ENCODE results near the gene SGTA.

The SGTA gene

DNA sequence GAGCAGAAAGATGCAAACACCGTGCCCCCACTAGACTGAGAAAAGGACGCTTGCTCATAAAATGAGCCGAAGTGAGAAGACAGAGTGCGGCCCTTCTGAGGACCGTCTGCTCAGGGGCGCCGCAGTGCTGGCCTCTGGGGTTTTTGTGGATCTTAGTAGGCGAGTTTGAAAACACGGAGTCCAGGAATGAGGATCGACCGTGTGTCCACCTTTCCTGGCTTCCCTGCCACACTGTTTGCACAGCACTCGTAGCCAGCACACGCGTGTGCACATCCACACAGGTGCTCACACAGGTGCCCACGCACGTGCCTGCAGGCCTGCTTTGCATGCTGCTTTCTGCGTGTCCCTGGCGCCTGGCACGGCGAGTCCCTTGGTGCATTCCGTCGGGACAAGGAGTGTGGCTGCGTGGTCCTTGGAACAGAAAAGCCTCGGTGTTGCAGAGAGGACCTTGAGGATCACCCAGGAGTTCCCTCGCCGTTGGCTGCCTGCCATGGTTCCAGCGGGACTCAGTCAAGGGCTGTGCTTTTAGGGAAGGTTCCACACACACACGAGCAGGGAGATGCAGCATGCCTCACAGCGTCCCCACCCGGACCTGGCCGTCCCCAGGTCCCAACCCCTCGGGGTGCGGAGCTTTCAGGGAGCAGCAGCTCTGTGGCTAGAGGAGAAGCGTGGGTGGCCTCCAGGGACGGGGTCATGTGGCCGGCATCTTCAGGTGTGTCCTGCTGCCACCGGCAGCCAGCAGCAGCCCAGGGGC is 26.5 kb upstream of the SGTA start:
- no peak for DNase-seq (ENCODE audit: low read depth)

DNA sequence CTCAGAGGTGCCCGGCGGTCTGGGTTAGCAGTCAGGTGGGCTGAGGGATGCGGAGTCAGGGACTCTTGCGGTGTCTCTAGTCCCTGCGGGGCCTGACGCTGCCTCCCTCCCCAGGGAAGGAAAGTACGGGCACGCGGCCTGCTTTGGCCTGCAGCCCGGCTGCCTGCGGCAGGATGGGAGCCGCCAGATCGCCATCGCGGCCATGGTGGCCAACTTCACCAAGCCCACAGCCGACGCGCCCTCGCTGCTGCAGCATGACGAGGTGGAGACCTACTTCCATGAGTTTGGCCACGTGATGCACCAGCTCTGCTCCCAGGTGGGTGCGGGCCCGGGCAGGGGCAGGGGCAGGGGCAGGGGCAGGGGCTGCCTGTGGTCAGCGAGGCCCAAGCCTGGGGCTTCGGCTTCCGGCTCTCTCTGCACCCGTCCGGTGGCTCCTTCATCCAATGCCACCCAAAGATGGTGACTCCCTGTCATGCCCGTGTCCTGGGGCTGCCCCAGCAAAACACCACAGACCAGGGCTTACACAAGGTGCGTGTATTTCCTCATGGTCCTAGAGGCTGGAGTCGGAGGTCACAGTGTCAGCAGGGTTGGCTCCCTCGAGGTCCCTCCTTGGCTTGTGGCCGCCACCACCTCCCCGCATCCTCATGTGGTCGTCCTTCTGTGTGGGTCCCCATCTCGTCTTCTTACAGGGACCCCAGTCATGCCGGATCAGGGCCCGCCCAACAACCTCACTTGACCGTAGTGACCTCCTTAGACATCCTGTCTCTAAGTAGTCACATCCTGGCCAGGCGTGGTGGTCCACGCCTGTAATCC is 25.3 kb upstream of the SGTA start:
- no peak for DNase-seq (ENCODE audit: low read depth)

DNA sequence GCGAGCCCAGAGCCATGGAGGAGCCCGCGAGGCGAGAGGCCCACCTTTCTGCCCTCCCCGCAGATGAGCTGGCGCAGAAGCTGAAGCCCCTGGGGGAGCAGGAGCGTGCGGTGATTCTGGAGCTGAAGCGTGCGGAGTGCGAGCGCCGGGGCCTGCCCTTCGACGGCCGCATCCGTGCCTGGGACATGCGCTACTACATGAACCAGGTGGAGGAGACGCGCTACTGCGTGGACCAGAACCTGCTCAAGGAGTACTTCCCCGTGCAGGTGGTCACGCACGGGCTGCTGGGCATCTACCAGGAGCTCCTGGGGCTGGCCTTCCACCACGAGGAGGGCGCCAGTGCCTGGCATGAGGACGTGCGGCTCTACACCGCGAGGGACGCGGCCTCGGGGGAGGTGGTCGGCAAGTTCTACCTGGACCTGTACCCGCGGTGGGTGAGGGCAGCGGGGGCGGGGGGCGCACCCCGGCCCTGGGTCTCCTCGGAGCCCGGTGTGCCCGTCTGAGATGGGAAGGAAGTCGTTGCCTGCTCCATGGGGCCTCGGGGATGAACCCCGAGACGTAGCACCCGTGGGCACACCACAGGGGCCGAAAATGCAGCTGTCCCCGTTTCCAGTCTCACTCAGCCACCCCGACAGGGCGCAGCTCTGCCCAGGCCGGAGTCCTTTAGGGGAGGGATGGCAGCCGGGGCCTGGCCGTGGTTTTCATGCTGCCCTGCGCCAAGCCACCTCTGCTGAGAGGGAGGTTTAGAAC is 24.5 kb upstream of the SGTA start:
- DNase-seq (ENCODE audit: low read depth) = no peak

DNA sequence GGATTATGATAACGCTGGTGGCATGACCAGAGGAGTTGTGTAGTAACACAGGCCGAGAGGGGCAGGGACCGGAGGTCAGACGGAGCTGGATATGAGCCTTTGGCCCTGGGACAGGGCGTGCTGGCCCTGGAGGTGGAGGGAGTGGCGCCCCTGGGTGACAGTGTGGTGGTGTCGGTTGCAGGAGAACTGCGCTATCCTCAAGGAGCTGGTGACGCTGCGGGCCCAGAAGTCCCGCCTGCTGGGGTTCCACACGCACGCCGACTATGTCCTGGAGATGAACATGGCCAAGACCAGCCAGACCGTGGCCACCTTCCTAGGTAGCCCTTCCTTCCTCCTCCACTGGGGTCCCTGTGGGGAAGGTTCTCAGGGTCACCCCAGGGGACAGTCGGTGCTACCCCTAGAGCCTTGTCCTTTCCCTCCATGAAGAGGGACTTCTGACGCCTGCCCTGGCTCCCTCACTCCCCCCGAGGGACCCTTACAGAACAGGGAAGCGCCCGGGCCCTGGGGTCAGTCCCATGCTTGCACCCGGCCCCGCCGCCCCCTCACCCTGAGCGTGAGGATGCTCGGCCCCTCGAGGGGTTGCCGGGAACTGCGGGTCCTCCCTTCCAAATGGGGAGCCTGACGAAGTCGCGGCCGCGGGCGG is 23.8 kb upstream of the SGTA start:
- no peak for DNase-seq (ENCODE audit: low read depth)

DNA sequence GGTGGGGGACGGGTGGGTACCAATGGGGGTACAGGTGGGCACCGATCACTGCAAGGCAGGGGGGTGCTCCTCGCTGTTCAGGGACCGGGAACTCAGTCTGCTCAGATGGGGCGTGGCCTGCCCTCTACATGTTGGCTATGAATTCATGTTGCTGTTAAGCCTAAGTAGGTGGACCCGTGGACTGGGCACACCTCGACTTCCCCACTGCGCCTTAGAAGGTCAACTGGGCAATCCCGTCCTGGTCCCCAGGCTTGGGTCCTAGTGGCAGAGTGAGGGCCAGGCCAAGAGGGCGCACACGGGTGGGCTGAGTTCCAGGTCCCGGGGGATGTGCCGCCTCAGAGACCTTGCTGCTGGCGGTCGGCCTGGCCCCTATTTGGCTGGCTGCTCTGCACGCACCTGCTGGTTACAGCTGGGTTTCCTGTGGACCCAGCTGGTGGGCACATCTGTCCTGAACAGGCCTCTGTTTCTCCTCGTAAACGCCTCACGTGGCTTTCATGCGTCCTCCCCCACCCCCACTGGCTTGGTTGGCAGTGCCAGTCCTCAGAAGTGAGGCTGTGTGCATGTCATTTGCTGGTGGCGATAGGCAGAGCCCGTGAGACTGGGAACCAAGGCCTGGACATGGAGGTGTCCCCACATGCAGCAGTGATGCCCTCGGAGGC is 23.0 kb upstream of the SGTA start:
- no peak for DNase-seq (ENCODE audit: low read depth)

DNA sequence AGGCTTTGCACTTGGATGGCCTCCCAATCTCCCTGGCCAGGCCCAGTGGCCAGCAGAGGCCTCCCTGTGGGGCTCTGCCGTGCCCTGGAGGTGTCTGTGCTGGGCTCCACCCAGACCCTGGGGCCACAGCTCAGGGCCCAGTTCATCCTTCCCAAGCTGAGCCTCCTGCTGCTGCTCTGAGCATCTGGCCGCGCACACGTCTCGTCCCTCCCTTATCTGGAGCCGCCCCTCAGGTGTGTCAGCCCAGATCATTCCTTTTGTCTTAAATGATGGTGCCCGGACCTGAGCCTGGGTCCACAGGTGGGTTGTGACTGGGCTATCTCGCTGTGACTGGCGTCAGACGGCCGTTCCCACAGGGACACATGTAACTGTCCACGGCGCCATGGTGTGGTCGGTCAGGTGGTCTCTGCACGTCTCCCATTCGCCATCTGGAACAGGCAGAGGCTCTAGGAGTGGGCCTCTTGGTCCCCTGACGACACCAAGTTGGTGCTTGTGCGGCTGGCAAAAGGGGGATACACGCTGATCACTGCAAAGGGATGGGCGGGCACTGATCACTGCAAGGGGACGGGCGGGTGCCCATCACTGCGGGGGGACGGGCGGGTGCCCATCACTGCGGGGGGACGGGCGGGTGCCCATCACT is 22.3 kb upstream of the SGTA start:
- no peak for DNase-seq (ENCODE audit: low read depth)

DNA sequence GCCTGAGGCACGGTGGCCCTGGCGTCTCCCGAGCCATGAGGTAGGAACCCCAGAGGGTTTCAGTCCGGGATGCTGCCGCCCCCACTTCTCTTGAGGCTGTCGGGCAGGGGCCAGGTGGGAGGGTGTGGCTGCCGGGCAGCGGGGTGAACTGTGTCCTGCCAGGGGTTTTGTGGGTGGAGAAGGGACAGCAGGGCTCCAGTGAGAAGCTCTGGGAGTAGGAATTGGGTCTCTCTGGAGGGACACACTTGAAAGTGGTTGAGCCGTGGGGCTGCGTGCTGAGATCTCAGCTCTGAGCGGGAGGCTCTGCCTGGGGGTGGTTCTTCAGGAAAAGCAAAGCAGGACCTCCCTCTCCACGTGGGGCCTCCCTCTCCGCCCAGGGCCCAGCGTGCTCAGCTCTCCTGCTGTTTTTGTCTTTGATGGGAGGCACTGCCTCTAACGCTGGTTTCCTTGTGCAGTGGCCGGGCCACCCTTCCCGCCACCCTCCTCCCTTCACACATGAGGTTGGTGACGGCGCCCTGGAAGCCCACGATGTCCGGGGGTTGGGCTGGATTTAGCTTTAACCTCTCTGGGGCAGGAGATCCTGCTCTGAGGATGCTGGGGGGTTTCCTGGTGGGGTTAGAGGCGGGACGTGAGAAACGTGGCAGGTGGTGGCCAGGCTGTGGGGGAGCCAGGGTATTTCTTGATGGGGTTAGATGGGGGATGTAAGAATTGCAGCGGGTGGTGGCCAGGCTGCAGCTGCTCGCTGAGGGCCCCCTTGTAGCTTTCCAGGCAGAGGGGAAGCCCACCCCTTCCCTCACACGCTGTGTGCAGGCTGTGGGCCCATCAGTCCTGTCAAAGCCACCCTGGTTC is 21.3 kb upstream of the SGTA start:
- no peak for DNase-seq (ENCODE audit: low read depth)

DNA sequence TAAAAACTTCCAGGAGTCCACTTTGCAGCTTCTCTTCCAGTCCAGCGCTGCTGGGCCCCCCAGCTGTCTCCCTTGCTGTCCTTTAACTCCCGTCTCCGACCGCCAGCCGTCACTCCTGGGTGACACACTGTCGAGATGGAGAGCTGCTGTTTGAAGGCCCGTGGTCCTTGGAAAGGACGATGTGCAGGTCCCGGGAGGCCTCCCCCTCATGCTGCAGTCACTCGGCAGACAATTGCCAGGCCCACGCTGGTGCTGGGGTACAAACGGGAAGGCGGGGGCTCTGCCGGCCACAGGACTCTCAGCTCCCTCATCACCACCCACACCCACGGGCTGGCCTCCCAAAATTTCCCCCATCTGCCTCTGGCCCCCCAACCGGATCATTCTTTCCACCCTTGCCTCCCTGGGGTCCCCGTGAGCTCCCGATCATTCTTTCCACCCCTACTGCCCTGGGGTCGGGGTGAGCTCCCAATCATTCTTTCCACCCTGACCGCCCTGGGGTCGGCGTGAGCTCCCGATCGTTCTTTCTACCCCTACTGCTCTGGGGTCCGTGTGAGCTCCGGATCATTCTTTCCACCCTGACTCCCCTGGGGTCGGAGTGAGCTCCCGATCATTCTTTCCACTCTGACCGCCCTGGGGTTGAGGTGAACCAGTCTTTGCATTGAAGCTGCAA is 20.5 kb upstream of the SGTA start:
- no peak for DNase-seq (ENCODE audit: low read depth)

DNA sequence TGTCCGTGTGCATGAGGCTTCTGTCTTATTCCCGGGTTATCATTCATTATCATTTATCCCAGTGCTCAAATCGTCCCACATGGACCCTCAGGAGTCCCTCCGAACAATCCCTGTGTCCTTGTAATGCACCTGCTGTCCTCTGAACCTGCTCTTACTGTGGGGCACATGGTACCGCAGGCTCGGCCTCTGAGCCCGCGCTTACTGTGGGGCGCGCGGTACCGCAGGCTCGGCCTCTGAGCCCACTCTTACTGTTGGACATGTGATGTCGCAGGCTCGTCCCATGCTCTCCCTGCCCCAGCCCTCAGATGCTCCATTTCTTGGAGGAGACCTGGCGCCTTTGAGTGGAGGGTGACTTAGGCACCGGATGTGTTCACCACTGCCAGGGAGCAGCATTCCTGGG is 19.8 kb upstream of the SGTA start:
- DNase-seq (ENCODE audit: low read depth) = no peak

DNA sequence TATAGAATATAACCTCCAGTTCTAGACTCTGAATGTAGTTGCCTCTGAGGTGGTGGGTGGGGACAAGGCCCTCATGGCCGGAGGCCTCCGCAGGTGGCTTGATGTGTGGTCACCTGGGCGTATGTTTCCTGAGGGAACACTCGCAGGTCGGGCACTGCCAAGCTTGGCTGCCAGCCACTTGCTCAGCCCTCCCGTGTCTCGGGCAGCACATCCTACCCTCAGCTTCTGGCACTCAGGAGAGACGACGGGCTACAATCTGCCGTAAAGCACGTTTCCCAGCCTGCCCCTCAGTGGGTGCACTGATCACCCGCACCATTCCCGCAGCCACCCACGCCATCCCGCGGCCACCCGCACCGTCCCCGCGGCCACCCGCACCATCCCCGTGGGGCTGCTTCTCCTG is 17.4 kb upstream of the SGTA start:
- no peak for DNase-seq (ENCODE audit: low read depth)

DNA sequence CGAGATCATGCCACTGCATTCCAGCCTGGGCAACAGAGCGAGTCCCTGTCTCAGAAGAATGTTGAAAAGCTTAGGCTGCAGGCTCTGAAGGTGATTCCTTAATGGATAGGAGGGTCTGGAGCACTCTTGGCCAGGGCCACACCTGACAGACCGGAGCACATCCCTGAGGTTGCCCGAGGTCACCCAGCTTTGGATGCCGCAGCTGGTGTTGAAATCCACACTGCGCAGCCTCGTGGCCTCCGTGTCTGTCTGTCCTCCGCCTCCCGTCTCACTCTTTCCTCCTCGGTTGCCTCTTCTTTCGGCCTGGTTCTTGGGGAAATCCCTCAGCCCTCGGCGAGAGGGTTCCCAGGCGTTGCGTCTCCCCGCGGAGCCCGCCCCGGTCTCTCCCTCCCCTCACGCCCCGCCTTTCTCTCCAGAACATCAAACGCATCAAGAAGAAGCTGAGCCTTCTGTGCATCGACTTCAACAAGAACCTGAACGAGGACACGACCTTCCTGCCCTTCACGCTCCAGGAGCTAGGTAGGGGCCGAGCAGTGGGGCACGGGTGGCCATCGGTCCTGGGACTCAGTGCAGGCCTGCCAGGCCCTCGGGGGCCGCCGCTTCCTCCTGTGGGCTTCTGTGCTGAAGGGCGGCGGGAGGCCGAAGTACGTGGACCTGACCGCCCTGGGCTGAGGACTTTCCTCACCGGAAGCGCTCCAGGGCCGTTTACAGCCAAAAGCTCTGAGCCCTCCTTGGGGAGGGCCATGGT is 16.4 kb upstream of the SGTA start:
- DNase-seq (ENCODE audit: low read depth) = no peak

DNA sequence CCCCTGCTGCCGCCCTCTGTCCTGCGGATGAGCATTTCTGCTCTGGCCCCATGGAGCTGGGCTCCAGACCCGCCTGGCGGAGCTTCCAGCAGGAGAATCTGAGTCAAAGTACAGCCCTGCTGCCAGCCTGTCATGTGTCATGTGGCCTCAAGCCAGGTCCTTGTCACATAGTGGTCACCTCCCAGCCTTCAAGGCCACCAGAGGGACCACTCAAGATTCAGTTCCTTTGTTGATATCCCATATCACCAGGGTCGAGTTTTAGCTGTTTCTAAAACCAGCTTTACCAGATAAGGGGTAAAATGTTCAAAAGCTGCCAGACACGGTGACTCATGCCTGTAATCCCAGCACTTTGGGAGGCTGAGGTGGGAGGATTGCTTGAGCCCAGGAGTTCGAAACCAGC is 15.7 kb upstream of the SGTA start:
- DNase-seq (ENCODE audit: low read depth) = no peak

DNA sequence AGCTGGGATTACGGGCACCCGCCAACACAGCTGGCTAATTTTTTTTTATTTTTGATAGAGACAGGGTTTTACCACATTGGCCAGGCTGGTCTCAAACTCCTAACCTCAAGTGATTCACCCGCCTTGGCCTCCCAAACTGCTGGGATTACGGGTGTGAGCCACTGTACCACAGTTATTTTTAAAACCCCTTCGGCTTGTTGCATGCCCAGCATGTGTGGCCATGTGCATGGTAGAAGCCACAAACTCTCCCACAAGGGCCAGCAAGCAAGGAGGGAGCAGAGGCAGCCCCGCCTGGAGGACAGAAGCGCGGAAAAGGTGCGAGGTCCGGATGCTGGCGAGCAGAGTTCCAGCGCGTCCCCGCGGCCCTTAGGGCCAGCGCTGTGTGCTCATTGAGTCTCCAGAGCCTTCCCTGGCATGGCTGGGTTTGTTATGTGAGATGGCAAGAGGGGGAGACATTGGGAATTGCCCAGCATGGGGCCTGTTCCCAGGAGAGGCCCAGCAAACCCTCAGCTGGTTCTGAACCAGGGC is 15.1 kb upstream of the SGTA start:
- DNase-seq (ENCODE audit: low read depth) = no peak

DNA sequence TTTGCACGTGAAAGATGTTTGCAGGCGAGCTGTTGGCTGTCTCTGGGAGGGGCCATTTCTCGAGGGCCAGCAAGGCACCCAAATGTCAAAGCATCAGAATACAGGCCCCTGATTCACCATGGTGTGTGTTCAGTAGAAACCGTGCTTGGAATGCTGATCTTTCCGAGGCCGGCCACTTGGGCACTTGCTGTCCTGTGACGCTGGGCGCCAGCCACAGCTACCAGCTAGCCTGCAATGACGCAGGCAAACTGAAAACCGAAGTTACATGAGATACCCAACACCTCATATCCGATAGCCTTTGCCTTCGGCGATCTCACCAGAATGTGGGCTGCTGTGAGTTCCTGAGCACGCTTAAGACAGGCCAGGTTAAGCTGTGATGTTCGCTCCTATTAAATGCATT is 14.2 kb upstream of the SGTA start:
- DNase-seq (ENCODE audit: low read depth) = no peak

DNA sequence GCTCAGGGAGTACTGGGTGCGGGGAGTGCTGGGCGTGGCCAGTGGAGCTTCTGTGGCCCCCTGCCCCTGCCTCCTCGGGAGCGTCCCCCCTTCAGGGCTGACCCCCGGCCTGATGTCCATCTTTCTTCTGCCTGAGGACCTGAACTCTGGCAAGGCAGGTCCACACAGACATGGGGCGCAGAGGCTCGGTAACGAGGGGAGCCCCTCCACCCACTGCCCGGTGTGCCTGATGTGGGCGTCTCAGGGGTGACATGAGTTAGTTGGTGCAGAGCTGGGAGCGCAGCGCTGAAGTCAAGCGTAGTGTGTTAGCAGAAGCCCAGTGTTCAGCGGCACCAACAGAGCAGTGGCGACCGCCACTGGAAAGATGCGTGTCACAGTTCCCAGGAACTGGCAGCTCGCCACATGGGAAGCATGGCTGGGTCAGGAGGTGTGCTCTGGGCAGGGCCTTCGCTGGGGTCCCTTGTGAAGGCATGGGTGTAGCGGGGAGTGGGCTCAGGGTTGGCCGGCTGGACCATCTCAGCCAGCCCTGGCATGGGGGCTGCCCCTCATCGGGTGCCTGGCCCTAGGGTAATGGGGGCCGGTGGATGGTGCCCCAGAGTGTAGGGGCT is 13.7 kb upstream of the SGTA start:
- no peak for DNase-seq (ENCODE audit: low read depth)

DNA sequence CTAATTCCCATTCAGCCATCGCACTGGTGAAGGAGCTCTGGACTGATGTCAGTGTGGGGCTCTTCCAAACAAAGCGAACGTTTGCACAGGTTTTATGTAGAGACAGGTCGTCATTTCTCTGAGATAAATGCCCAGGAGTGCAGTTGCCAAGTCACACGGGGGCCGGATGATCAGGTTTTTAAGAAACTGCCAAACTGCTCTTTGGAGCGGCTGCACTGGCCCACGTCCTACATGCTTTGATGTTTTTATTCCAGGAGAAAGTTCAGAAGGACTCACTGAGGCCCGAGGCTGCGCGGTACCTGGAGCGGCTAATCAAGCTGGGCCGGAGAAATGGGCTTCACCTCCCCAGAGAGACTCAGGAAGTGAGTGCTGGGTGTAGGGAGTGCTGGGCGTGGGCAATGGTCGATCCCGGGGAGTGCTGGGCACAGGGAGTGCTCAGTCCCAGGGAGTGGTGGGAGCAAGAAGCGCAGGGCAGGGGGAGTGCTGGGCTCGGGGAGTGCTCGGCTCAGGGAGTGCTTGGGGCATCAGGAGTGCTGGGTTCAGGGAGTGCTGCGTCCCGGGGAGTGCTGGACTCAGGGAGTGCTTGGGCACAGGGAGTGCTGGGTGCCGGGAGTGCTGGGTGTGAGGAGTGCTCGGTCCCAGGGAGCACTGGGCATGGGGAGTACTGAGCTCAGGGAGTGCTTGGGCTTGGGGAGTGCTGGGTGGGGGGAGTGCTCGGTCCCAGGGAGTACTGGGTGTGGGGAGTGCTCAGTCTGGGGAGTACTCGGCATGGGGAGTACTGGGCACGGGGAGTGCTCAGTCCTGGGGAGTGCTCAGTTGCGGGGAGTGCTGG is 13.0 kb upstream of the SGTA start:
- DNase-seq (ENCODE audit: low read depth) = no peak

DNA sequence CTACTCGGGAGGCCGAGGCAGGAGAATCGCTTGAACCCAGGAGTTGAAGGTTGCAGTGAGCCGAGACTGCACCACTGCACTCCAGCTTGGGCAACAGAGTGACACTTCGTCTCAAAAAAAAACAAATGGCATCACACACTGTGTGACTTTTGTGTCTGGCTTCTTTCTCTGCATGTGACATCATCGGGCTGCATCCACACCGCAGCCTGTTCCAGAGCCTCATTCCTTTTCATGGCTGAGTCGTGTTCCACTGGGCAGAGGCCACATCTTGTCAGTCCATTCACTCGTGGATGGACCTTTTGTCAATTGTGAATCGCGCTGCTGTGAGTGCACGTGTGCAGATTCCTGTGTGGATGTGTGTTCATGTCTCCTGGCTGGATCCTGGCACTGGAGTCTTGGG is 10.5 kb upstream of the SGTA start:
- DNase-seq (ENCODE audit: low read depth) = no peak

DNA sequence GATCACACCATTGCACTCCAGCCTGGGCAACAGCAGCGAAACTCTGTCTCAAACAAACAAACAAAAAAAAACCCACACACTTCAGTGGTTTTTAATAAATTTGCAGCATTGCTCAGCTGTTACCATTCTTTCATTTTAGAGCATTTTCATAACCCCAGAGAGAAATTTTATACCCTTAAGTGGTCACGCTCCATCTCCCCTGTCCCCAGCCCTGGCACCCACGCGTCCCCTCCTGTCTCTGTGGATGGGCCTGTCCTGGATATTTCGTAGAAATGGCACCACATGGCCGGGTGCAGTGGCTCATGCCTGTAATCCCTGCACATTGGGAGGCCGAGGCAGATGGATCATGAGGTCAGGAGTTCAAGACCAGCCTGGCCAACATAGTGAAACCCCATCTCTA is 10.1 kb upstream of the SGTA start:
- no peak for DNase-seq (ENCODE audit: low read depth)

Data from GM04504 (cell line).